T-helper 1 cell treated with Interleukin-12 subunit alpha and Interleukin-12 subunit beta and Interleukin-4 antibody, amounts not matched to agents 30 μg/mL and 1 μg/mL, for 36 hours (primary cell): ENCODE measurements around the gene TYRP1.
"Not testable (repeated sequence)": the region's sequence is repeated elsewhere in the genome, so short reads cannot be mapped to it uniquely, and the experiment has no call there.

Experiments
- H3K27ac Mint-ChIP-seq: one replicate; pipeline ENCODE4 v1.8.0; 2021; ENCODE audit warnings: mild to moderate bottlenecking, mixed read lengths
- H3K27me3 Mint-ChIP-seq: one replicate; pipeline ENCODE4 v1.8.0; 2021; ENCODE audit warnings: low read depth, mixed read lengths
- H3K36me3 Mint-ChIP-seq: one replicate; pipeline ENCODE4 v1.8.0; 2021; ENCODE audit warnings: low read depth, mixed read lengths
- H3K4me1 Mint-ChIP-seq: one replicate; pipeline ENCODE4 v1.8.0; 2021; ENCODE audit warnings: low read depth, mixed read lengths
- H3K4me3 Mint-ChIP-seq: one replicate; pipeline ENCODE4 v1.8.0; 2021; ENCODE audit warnings: mild to moderate bottlenecking, moderate library complexity, mixed read lengths
- H3K9me3 Mint-ChIP-seq: one replicate; pipeline ENCODE4 v1.8.0; 2021; ENCODE audit warnings: mixed read lengths

The TYRP1 gene, protein sequence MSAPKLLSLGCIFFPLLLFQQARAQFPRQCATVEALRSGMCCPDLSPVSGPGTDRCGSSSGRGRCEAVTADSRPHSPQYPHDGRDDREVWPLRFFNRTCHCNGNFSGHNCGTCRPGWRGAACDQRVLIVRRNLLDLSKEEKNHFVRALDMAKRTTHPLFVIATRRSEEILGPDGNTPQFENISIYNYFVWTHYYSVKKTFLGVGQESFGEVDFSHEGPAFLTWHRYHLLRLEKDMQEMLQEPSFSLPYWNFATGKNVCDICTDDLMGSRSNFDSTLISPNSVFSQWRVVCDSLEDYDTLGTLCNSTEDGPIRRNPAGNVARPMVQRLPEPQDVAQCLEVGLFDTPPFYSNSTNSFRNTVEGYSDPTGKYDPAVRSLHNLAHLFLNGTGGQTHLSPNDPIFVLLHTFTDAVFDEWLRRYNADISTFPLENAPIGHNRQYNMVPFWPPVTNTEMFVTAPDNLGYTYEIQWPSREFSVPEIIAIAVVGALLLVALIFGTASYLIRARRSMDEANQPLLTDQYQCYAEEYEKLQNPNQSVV

DNA sequence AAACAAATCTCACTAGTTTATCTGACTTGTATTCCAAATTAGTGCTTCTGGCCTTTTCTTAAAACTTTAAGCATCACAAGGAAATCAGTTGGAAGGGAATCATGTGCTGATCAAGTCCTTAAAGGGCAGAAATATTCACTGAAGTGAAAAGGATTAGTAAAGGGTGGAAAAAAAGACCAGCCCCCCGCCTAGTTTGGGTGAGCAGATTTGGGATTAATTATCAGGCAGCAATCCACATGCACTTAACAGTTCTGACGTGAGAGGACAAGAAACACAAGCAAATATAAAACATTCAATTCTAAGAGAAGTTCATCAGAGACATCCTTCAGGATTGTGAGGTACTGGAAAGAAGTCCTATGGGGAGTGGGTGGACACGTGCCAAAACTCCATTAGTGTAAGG lies at the start of gene TYRP1:
TYRP1 (plus strand) TSS at position 245 of the 400 bp plus-strand sequence. CDS start 612 bp downstream, outside the sequence.
- H3K4me1 Mint-ChIP-seq = no peaks in the 10 kb centered on the region
- H3K9me3 Mint-ChIP-seq = no peaks in the 10 kb centered on the region
- no peaks in the 10 kb centered on the region for H3K27me3 Mint-ChIP-seq
- H3K36me3 Mint-ChIP-seq = no peaks in the 10 kb centered on the region
- H3K27ac Mint-ChIP-seq = no peak within 1 kb of the TSS
- H3K4me3 Mint-ChIP-seq = no peak within 1 kb of the TSS

DNA sequence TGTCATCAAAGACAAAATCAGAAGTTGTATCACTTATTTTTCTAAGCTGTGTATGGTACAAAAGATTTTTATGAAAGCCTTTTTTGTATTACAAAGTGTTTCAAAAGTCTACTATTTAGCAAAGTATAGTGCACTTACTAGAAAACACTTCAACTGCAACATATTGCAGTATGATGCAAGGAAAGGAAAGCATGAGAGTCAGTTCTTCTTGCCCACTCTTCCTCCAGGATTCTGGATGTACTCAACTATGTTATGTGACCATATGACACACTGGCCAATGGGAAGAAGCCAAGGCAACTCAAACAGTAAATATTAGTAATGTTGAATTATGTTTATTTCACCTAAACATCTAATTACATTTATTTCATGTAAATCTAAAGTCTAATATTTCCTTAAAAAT lies 49.5 kb upstream of the TYRP1 start:
- Mint-ChIP-seq H3K27ac (no peak overlapping the region), H3K4me1 (no peaks in the 10 kb centered on the region), H3K4me3 (no peak overlapping the region), H3K9me3 (peaks cover 9% of the 10 kb centered on the region), H3K36me3 (no peaks in the 10 kb centered on the region), H3K27me3 (no peaks in the 10 kb centered on the region)

DNA sequence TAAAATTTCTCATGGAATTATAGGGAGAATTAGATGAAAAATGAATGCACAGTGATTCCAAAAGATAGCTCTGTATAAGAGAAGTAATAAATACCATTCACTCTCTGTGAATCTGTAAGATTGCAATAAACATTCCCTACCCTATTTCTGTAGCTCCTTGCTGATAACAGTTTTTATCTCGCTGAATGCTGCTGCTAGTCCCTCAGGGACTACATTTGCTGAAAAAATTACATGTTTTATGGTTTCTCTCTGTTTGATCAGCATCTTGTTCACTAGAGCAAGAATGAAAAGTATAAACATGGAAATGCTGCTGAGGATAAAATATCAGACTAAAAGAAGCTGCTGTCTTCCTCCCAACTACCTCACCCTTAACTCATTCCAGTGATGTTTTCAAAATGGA lies 44.3 kb upstream of the TYRP1 start:
- Mint-ChIP-seq H3K4me1 (no peaks in the 10 kb centered on the region), H3K9me3 (peaks cover 9% of the 10 kb centered on the region), H3K4me3 (no peak overlapping the region), H3K27ac (no peak overlapping the region), H3K27me3 (no peaks in the 10 kb centered on the region), H3K36me3 (no peaks in the 10 kb centered on the region)

DNA sequence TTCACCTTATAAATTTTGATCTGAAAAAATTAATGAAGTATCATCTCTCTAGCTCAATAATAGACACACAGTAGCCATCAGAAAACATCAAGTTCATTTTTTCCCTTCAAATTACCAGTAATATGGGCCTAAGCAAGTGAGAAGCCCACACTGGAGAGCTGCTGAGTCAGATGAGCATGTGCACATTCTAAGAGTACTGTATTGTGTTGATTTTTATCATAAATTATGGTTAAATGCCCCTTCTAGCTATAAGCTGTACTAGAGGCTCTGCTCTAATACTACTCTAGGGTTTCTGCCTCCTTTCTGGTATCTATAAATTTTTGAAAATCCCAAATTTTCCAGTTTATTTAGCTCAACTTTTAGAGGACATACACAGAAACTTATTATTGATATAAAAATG lies 42.1 kb upstream of the TYRP1 start:
- H3K27ac Mint-ChIP-seq = no peak overlapping the region
- no peaks in the 10 kb centered on the region for H3K36me3 Mint-ChIP-seq
- H3K4me3 Mint-ChIP-seq = no peak overlapping the region
- H3K4me1 Mint-ChIP-seq = no peaks in the 10 kb centered on the region
- H3K27me3 Mint-ChIP-seq = no peaks in the 10 kb centered on the region
- peaks cover 17% of the 10 kb centered on the region for H3K9me3 Mint-ChIP-seq

DNA sequence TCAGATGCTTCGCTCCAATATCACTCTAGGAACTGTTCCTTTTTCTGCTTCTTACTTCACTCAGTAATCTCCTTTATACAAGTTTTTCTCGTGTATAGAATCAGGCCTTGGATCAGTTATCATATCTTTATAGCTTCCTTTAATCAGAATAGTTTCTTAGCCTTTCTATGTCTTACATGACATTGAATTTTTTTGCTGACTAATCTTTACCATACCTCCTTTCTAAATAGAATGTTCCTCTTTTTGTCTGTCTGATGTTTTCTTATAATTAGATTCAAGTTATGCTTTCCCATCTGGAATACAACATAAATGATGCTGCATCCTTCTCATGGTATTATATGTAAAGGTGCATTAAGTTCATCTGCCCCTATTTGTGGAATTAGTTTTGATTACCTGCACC lies 40.2 kb upstream of the TYRP1 start:
- no peaks in the 10 kb centered on the region for H3K36me3 Mint-ChIP-seq
- H3K27ac Mint-ChIP-seq = no peak overlapping the region
- H3K4me3 Mint-ChIP-seq = no peak overlapping the region
- no peaks in the 10 kb centered on the region for H3K27me3 Mint-ChIP-seq
- peaks cover 8% of the 10 kb centered on the region for H3K9me3 Mint-ChIP-seq
- no peaks in the 10 kb centered on the region for H3K4me1 Mint-ChIP-seq

DNA sequence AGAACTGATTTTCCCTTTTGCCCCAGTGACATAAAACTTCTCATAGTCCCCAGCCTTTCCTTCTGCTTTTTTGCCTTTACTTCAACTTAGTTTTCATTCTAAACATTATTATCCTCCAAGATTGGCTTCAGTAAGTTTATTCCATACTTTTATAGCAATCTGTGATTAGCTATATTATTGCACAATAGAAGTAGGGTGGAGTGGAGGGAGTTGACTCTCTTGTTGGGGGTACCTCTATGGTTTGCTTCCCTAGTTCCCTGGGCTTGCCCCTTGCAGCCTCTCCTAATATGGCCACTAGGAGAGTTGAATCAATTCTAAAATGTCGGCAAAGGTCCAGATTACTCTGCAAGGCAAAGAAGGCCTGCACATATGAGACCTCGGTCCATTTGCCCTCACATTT lies 36.4 kb upstream of the TYRP1 start:
- no peaks in the 10 kb centered on the region for H3K4me1 Mint-ChIP-seq
- H3K36me3 Mint-ChIP-seq = no peaks in the 10 kb centered on the region
- H3K4me3 Mint-ChIP-seq = no peak overlapping the region
- H3K27ac Mint-ChIP-seq = no peak overlapping the region
- H3K27me3 Mint-ChIP-seq = no peaks in the 10 kb centered on the region
- H3K9me3 Mint-ChIP-seq = peaks cover 20% of the 10 kb centered on the region

DNA sequence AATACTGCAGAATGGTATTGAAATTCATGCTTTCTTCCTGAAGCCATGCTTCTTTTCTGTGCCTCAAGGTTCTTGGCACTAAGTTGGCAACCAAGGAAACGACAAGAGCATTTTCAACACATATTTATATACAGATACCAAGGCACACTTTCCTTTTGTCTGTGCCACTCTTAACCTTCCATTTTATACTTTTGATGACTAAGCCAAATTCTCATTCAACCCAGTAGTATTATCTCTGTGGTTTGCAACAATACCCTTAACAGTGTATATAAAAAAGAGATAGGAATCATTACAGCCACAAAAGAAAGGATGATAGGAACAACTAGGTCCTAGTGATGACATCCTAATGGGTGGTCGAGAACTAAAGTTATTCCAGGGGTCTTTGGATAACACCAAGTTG lies 36.0 kb upstream of the TYRP1 start:
- Mint-ChIP-seq H3K27ac (no peak overlapping the region), H3K4me3 (no peak overlapping the region), H3K27me3 (no peaks in the 10 kb centered on the region), H3K36me3 (no peaks in the 10 kb centered on the region), H3K4me1 (no peaks in the 10 kb centered on the region), H3K9me3 (peaks cover 24% of the 10 kb centered on the region)

DNA sequence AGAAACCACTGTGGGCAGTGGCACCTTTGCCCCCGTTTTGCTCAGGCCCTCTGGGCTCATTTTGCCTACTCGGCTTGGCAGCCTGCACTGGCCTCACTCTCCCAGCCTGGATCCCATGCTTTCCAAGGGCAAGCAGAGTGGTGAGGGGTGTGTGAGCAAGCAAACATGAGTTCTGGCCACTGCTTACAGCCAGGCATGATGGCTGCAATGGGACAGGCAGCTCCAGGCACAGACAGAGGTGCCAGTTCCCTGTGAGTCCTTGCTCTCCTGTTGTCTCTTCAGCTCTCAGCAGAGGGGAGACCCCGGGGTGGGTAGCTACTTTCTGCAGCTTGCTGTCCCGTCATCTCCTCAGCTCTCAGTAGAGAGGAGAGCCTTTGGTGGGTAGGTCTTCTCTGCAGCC lies 35.2 kb upstream of the TYRP1 start:
- Mint-ChIP-seq H3K36me3 (no peaks in the 10 kb centered on the region), H3K27me3 (no peaks in the 10 kb centered on the region), H3K9me3 (peaks cover 26% of the 10 kb centered on the region), H3K4me1 (no peaks in the 10 kb centered on the region), H3K4me3 (no peak overlapping the region), H3K27ac (no peak overlapping the region)

DNA sequence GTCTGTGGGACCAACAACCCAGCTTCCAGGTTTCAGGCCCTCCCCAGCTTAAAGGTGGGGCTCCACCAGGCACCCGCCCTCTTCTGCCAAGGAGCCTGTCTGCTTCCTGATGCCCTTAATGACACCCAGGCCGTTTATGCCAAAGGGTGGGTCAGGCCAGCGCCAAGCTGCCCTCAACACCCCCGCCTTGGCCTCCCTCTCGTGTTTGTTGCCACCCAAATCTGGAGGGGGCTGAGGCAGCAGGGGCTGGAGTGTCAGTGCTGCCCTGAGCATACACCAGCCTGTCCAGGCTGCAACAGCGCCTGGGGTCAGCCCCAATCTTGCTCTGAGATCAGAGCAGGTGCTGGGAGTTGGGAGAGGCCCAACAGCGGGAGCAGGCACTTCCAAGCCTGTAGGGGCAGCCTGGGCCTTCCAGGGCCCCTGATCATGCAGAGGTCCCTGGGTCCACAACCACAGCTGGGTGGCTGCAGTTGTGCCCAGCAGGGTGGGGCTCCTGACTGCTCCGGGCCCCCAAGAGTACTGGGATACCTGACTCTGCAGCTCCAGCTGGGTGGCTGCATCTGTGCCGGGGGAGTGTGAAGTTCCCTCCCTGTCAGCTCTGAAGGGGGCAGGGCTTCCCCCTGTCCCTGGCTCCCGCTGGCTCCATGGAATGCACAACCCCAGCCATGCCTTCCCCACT lies 34.5 kb upstream of the TYRP1 start:
- Mint-ChIP-seq H3K27ac (no peak overlapping the region), H3K27me3 (no peaks in the 10 kb centered on the region), H3K4me1 (no peaks in the 10 kb centered on the region), H3K9me3 (peaks cover 26% of the 10 kb centered on the region), H3K4me3 (no peak overlapping the region), H3K36me3 (no peaks in the 10 kb centered on the region)

DNA sequence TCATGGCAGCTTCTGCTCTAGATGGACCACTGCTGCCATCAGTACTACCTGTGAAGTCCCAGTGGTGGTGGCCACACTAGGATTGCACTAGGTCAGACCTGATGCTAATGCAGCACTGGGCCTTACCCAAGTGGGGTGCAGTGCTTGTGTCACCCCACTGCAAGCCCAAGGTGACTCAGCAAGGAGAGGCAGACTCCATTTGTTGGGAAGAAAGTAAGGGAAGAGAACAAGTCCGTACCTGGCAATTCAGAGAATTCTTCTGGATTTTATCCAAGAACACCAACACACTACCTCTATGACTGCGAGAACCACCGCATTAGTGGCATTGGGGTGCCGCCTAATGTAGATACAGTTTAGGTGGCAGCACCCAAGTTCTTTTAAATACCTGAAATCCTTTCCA lies 34.0 kb upstream of the TYRP1 start:
- Mint-ChIP-seq H3K27me3 (no peaks in the 10 kb centered on the region), H3K4me1 (no peaks in the 10 kb centered on the region), H3K27ac (no peak overlapping the region), H3K4me3 (no peak overlapping the region), H3K36me3 (no peaks in the 10 kb centered on the region), H3K9me3 (peaks cover 26% of the 10 kb centered on the region)

DNA sequence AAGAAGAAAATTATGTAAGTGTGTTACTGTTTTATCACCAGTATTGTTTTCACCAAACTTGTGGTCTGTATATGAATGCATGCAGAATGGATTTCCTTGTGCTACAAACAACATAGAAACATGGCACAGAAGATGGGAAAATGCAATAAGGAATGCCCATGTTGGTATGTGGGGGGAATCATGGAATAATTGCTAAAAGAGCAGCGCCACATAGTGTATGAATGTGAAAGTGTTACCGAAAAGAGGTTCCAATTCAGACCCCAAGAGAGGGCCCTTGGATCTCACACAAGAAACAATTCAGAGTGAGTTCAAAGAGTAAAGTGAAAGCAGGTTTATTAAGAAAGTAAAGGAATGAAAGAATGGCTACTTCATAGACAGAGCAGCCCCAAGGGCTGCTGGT lies 26.4 kb upstream of the TYRP1 start:
- peaks cover 9% of the 10 kb centered on the region for H3K9me3 Mint-ChIP-seq
- H3K4me1 Mint-ChIP-seq = no peaks in the 10 kb centered on the region
- no peaks in the 10 kb centered on the region for H3K36me3 Mint-ChIP-seq

DNA sequence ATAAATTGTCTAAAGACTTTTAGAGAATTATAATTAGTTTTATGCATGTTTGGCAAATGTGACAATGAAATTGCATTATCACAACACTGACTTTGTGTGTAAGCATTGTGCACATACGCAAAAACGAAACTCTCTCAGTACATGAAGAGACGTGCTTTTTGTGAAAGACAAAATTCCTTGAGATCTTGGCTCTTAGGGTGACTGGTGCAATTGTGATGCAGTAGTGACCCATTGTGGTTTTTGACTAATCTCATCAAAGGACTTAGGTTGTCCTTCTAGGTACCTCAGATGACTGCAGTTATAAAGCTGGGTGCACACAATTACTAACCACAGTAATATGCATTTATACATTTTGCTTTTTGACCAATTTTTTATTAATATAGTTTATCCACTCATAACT lies 25.3 kb upstream of the TYRP1 start:
- H3K4me3 Mint-ChIP-seq = no peak overlapping the region
- no peak overlapping the region for H3K27ac Mint-ChIP-seq
- no peaks in the 10 kb centered on the region for H3K27me3 Mint-ChIP-seq
- H3K4me1 Mint-ChIP-seq = no peaks in the 10 kb centered on the region
- H3K9me3 Mint-ChIP-seq = peaks cover 4% of the 10 kb centered on the region
- no peaks in the 10 kb centered on the region for H3K36me3 Mint-ChIP-seq

More for the DNA sequence above, 26.4 kb upstream of the TYRP1 start:
- H3K27me3 Mint-ChIP-seq = no peaks in the 10 kb centered on the region
- H3K4me3 Mint-ChIP-seq = no peak overlapping the region
- H3K27ac Mint-ChIP-seq = no peak overlapping the region

DNA sequence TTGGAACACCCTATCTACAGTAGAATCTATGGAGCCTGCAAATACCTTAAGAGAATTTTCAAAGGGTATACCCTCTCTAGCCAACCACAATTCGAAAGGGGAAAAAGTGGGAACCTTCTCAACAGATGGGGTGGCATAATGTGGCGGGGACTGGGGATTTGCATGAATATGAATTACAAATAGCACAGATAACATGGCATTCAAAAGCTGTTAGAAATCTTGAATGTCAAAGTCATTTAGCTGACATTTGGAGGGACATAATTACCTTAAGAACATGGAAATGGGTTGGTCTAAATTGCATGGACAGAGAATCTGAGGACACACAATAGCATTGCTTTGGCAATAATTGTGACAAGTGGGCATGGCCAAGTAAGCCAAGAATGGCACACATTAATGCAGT lies 23.2 kb upstream of the TYRP1 start:
- Mint-ChIP-seq H3K4me1 (no peaks in the 10 kb centered on the region), H3K4me3 (no peak overlapping the region), H3K27me3 (no peaks in the 10 kb centered on the region), H3K36me3 (no peaks in the 10 kb centered on the region), H3K27ac (no peak overlapping the region), H3K9me3 (peaks cover 4% of the 10 kb centered on the region)

DNA sequence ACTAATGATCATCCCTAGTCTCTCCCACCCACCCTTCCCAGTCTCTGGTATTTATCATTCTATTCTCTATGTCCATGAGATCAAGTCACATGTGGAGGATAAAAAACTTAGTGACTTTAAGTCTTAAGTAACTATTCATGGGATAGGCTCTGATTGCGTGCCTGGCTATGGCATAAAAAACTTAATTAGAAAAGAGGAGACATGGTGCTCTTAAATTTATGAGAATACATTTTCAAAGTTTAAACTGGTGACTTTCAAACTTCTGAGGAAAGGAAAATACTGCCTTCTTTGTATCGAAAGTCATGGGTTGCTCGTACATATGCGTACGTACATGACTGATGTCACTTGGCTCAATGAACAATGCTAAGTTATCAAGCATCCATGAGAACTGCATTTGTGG lies 18.2 kb upstream of the TYRP1 start:
- no peaks in the 10 kb centered on the region for H3K27me3 Mint-ChIP-seq
- no peaks in the 10 kb centered on the region for H3K36me3 Mint-ChIP-seq
- no peak overlapping the region for H3K27ac Mint-ChIP-seq
- no peak overlapping the region for H3K4me3 Mint-ChIP-seq
- H3K9me3 Mint-ChIP-seq = peaks cover 3% of the 10 kb centered on the region
- H3K4me1 Mint-ChIP-seq = no peaks in the 10 kb centered on the region

DNA sequence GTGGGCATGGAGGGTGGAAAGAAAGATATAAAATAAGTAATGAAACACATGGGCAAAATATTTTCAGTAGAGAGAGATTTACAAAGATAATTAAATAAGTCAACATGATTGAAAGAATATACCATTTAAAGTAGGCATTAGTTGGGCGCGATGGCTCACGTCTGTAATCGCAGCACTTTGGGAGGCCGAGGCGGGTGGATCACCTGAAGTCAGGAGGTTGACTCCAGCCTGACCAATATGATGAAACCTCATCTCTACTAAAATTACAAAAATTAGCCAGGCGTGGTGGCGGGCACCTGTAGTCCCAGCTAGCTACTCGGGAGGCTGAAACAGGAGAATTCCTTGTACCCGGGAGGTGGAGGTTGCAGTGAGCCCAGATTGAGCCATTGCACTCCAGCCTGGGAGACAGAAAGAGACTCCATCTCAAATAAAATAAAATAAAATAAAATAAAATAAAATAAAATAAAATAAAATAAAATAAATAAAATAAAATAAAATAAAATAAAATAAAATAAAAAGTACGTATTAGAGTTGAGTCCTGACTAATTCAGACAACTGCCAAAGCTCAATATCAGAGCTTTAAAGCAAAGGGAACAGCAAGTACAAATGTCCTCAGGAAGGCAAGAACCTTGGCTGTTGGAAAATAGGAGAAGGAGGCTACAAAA lies 15.6 kb upstream of the TYRP1 start:
- H3K9me3 Mint-ChIP-seq, H3K4me3 Mint-ChIP-seq, H3K36me3 Mint-ChIP-seq: not testable (repeated sequence)

More for the DNA sequence above, 15.6 kb upstream of the TYRP1 start:
- peak overlapping the region; percentile 50 for H3K27ac Mint-ChIP-seq
- not testable (repeated sequence) for H3K4me1 Mint-ChIP-seq, H3K27me3 Mint-ChIP-seq
